Astrocyte of the cerebellum (primary cell): ENCODE data around the gene AMER3.
A peak's percentile ranks its signal among the peaks of the same experiment; 100 is the strongest.
"Not testable (repeated sequence)": the region's sequence is repeated elsewhere in the genome, so short reads cannot be mapped to it uniquely, and the experiment has no call there.

ENCODE experiments used
- DNase-seq: peaks from one replicate; pipeline ENCODE4 v3.0.0-alpha.2; 2011; ENCODE audit warnings: low read depth
- H3K4me3 ChIP-seq: 2 replicates; pipeline ENCODE4 v1.5.1; 2011; ENCODE audit warnings: mild to moderate bottlenecking, low read depth, low read length, moderate library complexity
- CTCF ChIP-seq: IDR thresholded peaks from 2 replicates; pipeline ENCODE4 v1.5.1; 2012; ENCODE audit warnings: low read length, low read depth, moderate library complexity, mild to moderate bottlenecking; ENCODE audit errors: missing control alignments
- in situ Hi-C: cut with HindIII; loops from 2 replicates; pipeline ENCODE4 v1.10.0; 2017; ENCODE audit warnings: low sequenced_read_pairs

Gene AMER3, protein sequence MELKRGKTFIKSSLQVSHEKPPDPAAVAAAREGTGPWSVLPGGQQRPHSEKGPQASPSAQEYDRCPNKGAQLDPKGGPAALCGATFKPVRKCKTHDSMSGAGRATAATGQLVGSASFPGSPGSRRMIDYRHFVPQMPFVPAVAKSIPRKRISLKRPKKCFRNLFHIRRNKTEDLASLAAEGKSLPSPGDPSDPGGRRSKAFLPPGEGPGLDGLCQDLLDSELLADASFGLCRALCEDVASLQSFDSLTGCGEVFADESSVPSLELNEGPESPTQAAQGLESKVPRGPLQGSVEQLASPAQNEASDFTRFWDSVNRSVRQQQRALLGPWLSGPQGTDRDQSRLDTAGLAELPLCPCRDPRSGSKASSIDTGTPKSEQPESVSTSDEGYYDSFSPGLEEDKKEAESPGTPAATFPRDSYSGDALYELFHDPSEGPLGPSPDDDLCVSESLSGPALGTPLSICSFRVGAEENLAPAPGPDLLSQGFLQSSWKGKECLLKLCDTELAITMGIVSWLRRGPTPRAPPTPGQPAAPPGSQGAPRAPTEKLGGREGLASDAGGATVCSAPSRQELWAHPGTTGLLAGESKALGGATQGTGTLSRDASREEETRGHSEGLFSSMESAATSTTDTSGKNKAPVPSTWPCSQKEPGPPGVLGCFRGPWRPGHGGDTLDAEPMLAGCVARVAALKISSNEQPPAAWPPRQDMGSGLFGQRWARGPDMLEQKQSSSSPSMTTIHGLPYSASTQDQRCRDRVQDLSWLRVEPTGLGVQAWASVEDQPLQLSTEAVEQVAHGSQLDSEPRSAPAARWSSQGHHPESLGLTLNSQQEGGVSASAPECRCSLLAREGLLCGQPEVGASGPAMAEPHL

GRCh38 chr2:130755256-130756052 lies at the start of gene AMER3:
Gene AMER3, plus strand, starts transcription at chr2:130755540. Its CDS starts 6,533 bp downstream, at chr2:130762073.
- DNase-seq = no peak
- in situ Hi-C loops = no loop called here
- no peak for TF ChIP-seq CTCF
- peak within 1 kb of the TSS; percentile 7 for H3K4me3 ChIP-seq

DNA sequence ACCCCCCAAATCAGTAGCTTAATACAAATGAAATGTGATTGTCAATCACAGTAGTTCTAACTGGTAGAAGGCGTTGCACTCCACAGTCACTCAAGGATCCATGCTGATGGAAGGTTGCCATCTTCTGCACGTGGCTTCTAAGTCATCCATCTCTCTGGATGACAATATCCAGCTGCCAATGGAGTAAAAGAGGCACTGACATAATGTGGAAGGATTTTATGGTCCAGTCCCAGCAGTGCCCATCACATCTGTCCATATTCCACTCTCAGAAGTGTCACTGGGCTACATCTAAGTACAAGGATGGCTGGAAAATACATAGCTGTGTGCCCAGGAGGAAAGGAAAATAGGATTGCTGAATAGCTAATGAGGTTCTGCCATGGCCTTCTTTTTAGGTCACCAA lies 40.5 kb upstream of the AMER3 start:
- H3K4me3 ChIP-seq, in situ Hi-C loops, DNase-seq: not testable (repeated sequence)

GRCh38 chr2:130720036-130720435 lies 35.3 kb upstream of the AMER3 start:
- no peak for DNase-seq
- in situ Hi-C loops = no loop called here
- no peak for TF ChIP-seq CTCF
- H3K4me3 ChIP-seq = no peak overlapping the region

GRCh38 chr2:130720528-130720927 lies 34.8 kb upstream of the AMER3 start:
- H3K4me3 ChIP-seq = no peak overlapping the region
- TF ChIP-seq CTCF = no peak
- DNase-seq = no peak
- in situ Hi-C loops = no loop called here

DNA sequence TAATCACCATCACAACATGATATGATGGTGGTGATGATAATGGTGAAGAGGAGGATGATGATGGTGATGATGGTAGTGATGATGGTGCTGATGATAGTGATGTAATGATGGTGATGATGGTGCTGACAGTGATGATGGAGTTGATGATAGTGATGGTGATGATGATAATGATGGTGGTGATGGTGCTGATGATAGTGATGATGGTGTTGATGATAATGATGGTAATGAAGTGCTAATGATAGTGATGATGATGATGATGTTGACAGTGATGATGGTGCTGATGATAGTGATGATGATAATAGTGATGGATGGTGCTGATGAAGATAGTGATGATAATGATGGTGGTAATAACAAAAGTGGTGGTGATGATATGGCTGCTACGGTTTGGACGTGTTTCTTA lies 30.9 kb upstream of the AMER3 start:
- H3K4me3 ChIP-seq = no peak overlapping the region
- no peak for DNase-seq
- in situ Hi-C loops = no loop called here
- no peak for TF ChIP-seq CTCF

GRCh38 chr2:130726614-130727180 lies 28.6 kb upstream of the AMER3 start:
- in situ Hi-C loops = no loop called here
- no peak for TF ChIP-seq CTCF
- DNase-seq = no peak
- H3K4me3 ChIP-seq = peak overlapping the region; percentile 51
